DOHH2 (cell line): ENCODE data around the gene ZNF280C.

Experiments
- H3F3A ChIP-seq: fragments of 200-600 bp; sonication (generic), shearing (Covaris generic); 2 replicates; pipeline ENCODE4 v1.6.0; 2016; ENCODE audit warnings: antibody characterized with exemption, mild to moderate bottlenecking; ENCODE audit not compliant: control insufficient read depth, insufficient read depth
- H3K27ac ChIP-seq: fragments of 200-600 bp; sonication (generic); 2 replicates; pipeline ENCODE4 v1.5.1; 2014; ENCODE audit warnings: low read depth, mild to moderate bottlenecking, low read length, moderate library complexity
- H3K27me3 ChIP-seq: fragments of 200-600 bp; sonication (generic); 2 replicates; pipeline ENCODE4 v1.6.1; 2014; ENCODE audit warnings: mild to moderate bottlenecking, low read length, mixed read lengths; ENCODE audit not compliant: control insufficient read depth
- H3K36me3 ChIP-seq: fragments of 200-600 bp; sonication (generic); 2 replicates; pipeline ENCODE4 v1.6.1; 2014; ENCODE audit warnings: mild to moderate bottlenecking, low read length, moderate library complexity, mixed read lengths; ENCODE audit not compliant: control insufficient read depth
- H3K4me1 ChIP-seq: fragments of 200-600 bp; sonication (generic); 2 replicates; pipeline ENCODE4 v1.6.1; 2014; ENCODE audit warnings: mild to moderate bottlenecking, low read length, mixed read lengths; ENCODE audit not compliant: control insufficient read depth
- H3K4me2 ChIP-seq: fragments of 200-600 bp; sonication (generic); 2 replicates; pipeline ENCODE4 v1.6.0; 2014; ENCODE audit warnings: mild to moderate bottlenecking, low read length, moderate library complexity
- H3K4me3 ChIP-seq: fragments of 200-600 bp; sonication (generic); 2 replicates; pipeline ENCODE4 v1.5.1; 2014; ENCODE audit warnings: mild to moderate bottlenecking, low read length, mixed read lengths
- H3K79me2 ChIP-seq: fragments of 200-600 bp; sonication (generic); 2 replicates; pipeline ENCODE4 v1.6.1; 2014; ENCODE audit warnings: mild to moderate bottlenecking, low read length, mixed read lengths; ENCODE audit not compliant: control insufficient read depth
- H3K9me2 ChIP-seq: fragments of 200-600 bp; sonication (generic); replicated peaks from 2 replicates; pipeline ENCODE4 v1.6.1; 2014; ENCODE audit warnings: mild to moderate bottlenecking, low read length, mixed read lengths; ENCODE audit not compliant: control insufficient read depth
- H3K9me3 ChIP-seq: fragments of 200-600 bp; sonication (generic); 2 replicates; pipeline ENCODE4 v1.6.1; 2014; ENCODE audit warnings: antibody characterized with exemption, low read length, mixed read lengths; ENCODE audit not compliant: control insufficient read depth, insufficient read depth
- H4K20me1 ChIP-seq: fragments of 200-600 bp; sonication (generic); 2 replicates; pipeline ENCODE4 v1.6.0; 2014; ENCODE audit warnings: low read depth, mild to moderate bottlenecking, antibody characterized with exemption, low read length, moderate library complexity; ENCODE audit not compliant: control insufficient read depth, insufficient read depth
- CTCF ChIP-seq: fragments of 200-600 bp; sonication (generic); IDR thresholded peaks from one replicate; pipeline ENCODE4 v1.5.1; 2014; ENCODE audit warnings: antibody characterized with exemption, mild to moderate bottlenecking, low read depth, low read length; ENCODE audit not compliant: poor library complexity, severe bottlenecking
- EZH2phosphoT487 ChIP-seq: fragments of 200-600 bp; sonication (generic); IDR thresholded peaks from 2 replicates; pipeline ENCODE4 v1.6.1; 2017; ENCODE audit warnings: borderline replicate concordance, mild to moderate bottlenecking, antibody characterized with exemption, low read length, moderate library complexity, mixed read lengths

ZNF280C gene

GRCh38 chrX:130171446-130172126 lies 97.1 kb downstream of the ZNF280C start, which contains the start of gene RAB33A:
TSS of gene RAB33A (plus strand) at chrX:130171962. CDS start at chrX:130172063, 101 bp downstream.
- peaks cover 71% of the 10 kb centered on the region for H3K79me2 ChIP-seq
- H3F3A ChIP-seq, result peaks cover 11% of the 10 kb centered on the region; the same call in 1 of the 2 replicates
- peak within 1 kb of the TSS; percentile 94 for H3K4me2 ChIP-seq
- no peaks in the 10 kb centered on the region for H3K9me3 ChIP-seq
- peak within 1 kb of the TSS; percentile 81 for H3K4me3 ChIP-seq
- H3K27me3 ChIP-seq, result no peaks in the 10 kb centered on the region
- H3K4me1 ChIP-seq, result peaks cover 56% of the 10 kb centered on the region
- TF ChIP-seq EZH2phosphoT487, result no peak
- TF ChIP-seq CTCF, result no peak
- H3K36me3 ChIP-seq, result peaks cover 35% of the 10 kb centered on the region
- no peaks in the 10 kb centered on the region for H3K9me2 ChIP-seq
- peak within 1 kb of the TSS; percentile 89 for H3K27ac ChIP-seq
- H4K20me1 ChIP-seq, result no peaks in the 10 kb centered on the region

- Histone ChIP-seq H4K20me1 (no peaks in the 10 kb centered on the region), H3K4me2 (peak overlapping the region; percentile 94), H3K9me3 (no peaks in the 10 kb centered on the region), H3K36me3 (peaks cover 34% of the 10 kb centered on the region), H3K4me3 (peak overlapping the region; percentile 81), H3K9me2 (no peaks in the 10 kb centered on the region), H3K79me2 (peaks cover 69% of the 10 kb centered on the region), H3K4me1 (peaks cover 49% of the 10 kb centered on the region), H3K27ac (peak overlapping the region; percentile 89), H3K27me3 (no peaks in the 10 kb centered on the region), H3F3A (peaks cover 6% of the 10 kb centered on the region; the same call in 1 of the 2 replicates)
- TF ChIP-seq CTCF, result no peak
- no peak for TF ChIP-seq EZH2phosphoT487
Measured at GRCh38 chrX:130170752-130171445, 97.8 kb downstream of the ZNF280C start.

- Histone ChIP-seq H3K9me2 (no peaks in the 10 kb centered on the region), H3F3A (no peaks in the 10 kb centered on the region), H3K4me3 (peak overlapping the region; percentile 81), H3K27me3 (no peaks in the 10 kb centered on the region), H3K79me2 (peaks cover 64% of the 10 kb centered on the region), H3K9me3 (no peaks in the 10 kb centered on the region), H4K20me1 (no peaks in the 10 kb centered on the region), H3K27ac (peak overlapping the region; percentile 86), H3K4me1 (peaks cover 40% of the 10 kb centered on the region), H3K4me2 (peak overlapping the region; percentile 86), H3K36me3 (peaks cover 6% of the 10 kb centered on the region)
- TF ChIP-seq EZH2phosphoT487 (no peak), CTCF (no peak)
Measured at GRCh38 chrX:130167040-130167439, 101.7 kb downstream of the ZNF280C start.
